UCSD-AML1 (cell line): ENCODE results near the gene NFIA.

Experiments used
- DNase-seq: peaks from one replicate; lab custom pipeline; 2025; ENCODE audit not compliant: unreplicated experiment; lab: John Stamatoyannopoulos, UW

NFIA gene

GRCh38 chr1:61208831-61209230, 126.5 kb downstream of the NFIA start:
- no peak for DNase-seq

GRCh38 chr1:61210435-61211154, 128.2 kb downstream of the NFIA start:
- DNase-seq, result no peak

GRCh38 chr1:61213245-61214011, 131.1 kb downstream of the NFIA start:
- no peak for DNase-seq

DNA sequence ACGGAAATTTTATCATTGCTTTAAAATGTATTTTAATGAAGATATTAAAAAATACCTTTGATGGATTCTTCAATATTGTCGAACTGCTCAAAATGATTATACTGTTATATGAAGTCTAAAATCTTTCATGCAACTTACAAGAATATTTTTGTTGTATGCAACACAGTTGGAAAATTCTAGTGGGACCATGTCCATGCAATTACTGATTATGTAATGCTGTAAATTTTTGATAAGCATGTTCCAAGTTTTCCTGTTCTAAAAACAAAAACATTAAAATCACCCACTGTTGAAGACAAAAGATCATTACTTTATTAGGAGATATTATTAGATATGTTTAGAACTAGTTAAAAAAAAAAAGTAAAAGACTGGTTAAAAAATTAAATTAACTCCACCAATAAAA, 132.8 kb downstream of the NFIA start:
- DNase-seq, result no peak

GRCh38 chr1:61215676-61216289, 133.4 kb downstream of the NFIA start:
- no peak for DNase-seq

DNA sequence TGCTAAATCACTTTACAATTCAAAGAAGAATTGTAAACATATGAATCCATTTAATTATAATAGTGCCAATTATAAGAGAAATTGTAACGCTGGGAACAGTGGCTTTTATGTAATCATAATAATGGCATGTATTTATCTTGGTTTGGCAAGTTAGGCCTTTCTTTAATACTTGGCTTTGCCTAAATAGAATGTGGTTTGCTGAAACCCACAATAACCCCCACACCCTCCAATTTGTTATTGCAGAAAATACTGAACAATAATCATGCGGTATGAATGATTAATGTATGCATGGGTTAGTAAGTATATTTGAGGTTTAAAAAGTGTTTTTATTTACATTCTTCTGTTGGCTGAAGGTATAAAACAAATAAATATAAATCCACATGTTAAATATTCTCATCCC, 138.2 kb downstream of the NFIA start:
- no peak for DNase-seq

DNA sequence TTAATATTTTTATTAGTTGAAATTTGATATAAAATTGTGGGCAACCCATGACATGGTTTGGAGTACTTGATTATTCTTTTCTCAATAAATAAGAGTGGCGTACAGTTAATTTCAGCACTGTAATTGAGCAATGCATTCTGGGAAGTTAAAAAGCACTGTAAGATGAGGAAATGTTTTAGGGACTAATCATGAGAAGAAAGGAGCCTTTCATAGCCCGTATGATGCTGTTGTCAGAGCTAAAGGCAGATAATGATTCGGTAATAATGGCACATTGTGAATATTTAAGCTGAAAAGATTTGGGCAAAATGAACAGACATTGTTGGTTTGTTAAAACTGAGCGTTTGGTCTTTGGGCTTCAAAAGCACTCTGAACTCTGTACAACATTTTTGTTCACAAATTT, 139.3 kb downstream of the NFIA start:
- no peak for DNase-seq

- DNase-seq, result no peak
These were observed 139.9 kb downstream of the NFIA start for GRCh38 chr1:61222240-61222639.

DNA sequence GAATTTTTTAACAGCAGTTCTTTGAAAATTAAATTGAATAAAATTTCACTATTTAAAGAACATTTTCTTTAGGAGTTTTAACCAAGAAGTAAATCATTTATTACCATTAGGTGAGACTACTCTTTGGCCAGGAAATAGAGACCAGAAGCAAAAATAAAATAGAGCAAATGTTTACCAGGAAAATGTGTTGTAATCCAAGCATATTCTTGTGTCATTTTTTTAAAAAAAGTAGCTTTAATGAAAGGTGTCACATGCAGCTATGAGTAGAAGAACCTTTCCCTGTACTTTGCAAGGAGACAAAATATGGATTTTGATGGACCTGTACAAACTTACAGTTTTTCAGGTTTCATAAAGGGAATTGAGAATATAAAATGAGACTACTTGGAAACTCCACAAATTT, 140.8 kb downstream of the NFIA start:
- no peak for DNase-seq

DNA sequence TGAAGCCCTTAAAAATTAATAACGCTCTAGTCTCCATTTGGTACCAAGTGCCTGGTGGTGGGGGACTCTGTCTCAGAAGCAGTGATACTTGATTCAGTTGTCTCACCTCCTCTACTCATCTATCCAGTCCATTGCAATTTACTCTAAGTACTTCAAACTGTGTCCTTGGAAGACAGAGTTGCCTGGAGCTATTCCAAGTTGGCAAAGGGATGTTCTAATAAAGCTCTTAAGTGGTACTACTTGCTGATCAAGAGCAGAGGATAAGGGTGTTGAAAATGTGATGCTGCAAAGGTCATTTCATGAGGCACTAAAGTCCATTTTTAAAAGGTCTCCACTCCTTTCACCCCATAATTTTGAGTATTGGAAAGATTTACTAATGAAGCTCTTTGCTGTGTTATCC, 142.2 kb downstream of the NFIA start:
- DNase-seq, result no peak

DNA sequence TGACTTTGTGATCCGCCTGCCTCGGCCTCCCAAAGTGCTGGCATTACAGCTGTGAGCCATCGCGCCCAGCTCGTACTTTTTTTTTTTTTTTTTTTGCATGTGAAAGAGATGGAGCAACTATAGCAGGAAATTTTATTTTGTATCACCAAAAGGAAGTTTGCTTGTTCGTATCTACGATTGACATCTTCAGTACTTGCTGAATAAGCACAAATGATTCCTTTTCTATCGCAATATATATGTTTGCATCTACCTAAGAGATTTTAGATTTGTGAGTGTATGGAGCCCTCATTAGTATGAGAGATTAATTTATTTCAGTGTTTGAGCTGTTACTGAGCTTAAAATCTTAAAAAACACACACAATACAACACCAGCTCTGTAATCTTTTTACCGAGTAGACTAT, 143.1 kb downstream of the NFIA start:
- DNase-seq, result no peak

- no peak for DNase-seq
These were observed 144.6 kb downstream of the NFIA start for GRCh38 chr1:61226791-61227567.

- no peak for DNase-seq
These were observed 145.6 kb downstream of the NFIA start for GRCh38 chr1:61227857-61228550.

DNA sequence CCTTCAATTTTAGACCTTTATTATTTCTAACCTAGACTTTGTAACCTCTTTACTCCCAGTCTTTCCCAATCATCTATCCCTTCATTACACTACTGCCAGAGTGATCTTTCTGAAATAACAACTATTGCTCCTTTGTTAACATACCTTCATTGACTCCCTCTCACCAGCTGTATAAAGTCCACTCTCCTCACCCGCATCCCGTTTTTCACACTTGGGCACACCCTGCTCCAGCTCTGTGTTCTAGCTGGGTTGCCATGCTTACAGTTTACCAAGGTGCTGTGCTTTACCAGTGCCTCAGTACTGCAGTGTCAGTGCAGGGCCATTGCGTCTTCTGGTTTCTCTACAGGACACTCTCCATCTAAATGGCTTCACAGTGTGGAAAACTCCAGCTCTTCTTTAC, 148.2 kb downstream of the NFIA start:
- no peak for DNase-seq

DNA sequence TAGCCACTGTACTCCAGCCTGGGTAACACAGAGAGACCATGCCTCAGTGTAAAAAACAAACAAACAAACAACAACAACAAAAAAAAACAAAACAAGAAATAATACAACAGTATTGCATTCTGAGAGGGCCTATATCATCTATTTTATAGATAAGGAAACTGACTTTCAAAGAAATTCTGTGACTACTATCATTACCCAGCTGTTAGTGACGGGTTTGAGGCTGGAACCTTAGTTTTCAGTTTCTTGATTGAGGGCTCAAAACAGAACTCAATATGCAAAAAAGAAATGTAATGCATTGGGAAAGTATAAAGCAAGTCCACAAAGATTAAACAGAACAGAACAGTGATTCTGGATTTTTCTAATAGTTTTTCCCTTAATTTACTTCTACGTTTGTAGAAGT, 149.4 kb downstream of the NFIA start:
- DNase-seq, result no peak

DNA sequence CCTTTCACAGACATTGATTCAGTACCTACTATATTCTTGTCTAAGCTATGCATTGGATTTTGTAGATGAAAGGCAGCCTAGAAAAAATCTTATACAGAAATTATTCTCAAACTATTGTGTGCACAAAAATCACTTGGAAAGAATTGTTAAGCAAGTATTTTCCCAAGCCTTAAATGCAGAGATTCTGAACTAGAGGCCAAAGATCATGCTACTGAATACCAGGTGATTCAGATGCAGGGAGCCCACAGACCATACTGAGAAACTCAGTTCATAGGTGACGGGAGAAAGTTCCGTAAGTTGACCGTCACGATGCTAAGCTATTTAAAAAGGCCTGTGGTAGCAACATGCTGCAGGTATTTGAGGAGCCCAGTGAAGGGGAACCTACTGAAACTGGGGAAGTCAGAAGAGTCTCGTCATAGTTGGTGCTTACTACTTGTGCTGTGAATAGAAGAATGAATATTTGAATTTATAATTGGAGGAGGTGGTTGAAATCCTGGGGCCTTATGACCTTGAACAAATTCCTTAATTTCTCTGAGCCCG, 150.8 kb downstream of the NFIA start:
- DNase-seq, result no peak

GRCh38 chr1:61234587-61234919, 152.2 kb downstream of the NFIA start:
- DNase-seq, result no peak

GRCh38 chr1:61237147-61237546, 154.8 kb downstream of the NFIA start:
- no peak for DNase-seq

- DNase-seq, result no peak
These were observed 155.4 kb downstream of the NFIA start for GRCh38 chr1:61237659-61238358.

GRCh38 chr1:61238359-61238665, 156.0 kb downstream of the NFIA start:
- no peak for DNase-seq
